ENCODE measurements around the gene ALDOA.

DNA sequence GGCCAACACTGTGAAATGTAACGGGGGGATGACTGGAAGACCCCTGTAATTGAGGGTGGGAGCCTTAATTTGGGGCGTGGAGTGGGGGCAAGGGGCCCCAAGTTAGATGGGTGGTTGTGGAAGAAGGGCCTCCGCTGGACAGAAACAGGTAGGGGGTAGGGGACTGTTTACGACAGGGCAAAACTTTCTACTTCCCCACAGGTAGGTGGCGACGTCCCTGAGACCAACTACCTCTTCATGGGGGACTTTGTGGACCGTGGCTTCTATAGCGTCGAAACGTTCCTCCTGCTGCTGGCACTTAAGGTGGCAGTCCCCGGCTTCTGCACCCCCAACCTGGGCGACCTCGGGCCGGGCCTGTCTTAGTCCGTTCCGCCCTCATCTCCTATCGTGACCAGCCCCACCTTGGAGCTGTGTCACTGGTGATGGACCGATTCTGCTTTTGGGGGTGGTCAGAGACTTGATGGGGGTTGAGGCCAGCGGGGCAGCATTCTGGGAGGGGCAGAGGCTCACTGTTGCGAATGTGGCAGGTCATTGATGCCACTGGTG lies 17.1 kb downstream of the ALDOA start:
- TF ChIP-seq GATA2 (IDR thresholded peaks at IDR 0.05; ENCODE audit: low read depth, low read length) (no peak), GATA3 (IDR thresholded peaks at IDR 0.05; ENCODE audit: low read depth, low read length) (no peak)
